GM18498 (cell line): ENCODE results near the gene DNASE1L1.
"Not testable (repeated sequence)": the region's sequence is repeated elsewhere in the genome, so short reads cannot be mapped to it uniquely, and the experiment has no call there.

Experiments
- ATAC-seq: cut with Tn5 transposase; IDR thresholded peaks from one replicate; pipeline ENCODE4 v1.9.1; 2021; ENCODE audit warnings: mild to moderate bottlenecking, moderate library complexity; ENCODE audit not compliant: unreplicated experiment

DNASE1L1 gene

DNA sequence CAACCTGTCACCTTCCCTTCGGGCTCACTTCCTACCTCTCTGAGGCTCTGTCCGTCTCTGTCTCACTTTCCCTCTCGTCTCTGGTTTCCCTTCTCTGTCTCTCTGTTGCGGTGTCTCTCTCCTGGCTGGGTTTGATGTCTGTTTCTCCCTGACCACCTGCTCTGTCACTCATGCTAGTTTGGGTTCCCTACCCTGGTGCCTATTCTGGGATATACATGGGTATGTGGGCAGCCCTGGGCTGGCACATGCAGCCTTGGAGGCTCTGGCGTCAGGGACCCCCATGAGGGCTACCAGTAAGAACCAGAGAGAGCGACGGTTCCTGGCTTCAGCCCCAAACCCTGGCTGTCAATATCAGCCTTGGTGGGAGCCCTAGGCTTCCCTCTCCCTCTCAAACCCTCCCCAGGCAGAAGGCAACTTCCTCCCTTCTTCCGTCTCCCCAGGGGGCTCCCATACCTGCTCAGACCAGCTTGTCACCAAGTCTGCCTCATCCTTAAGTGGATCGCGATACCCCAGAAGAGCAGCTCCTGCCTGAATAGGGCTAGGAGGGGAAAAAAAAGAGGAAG is 314 bp downstream of the DNASE1L1 start:
- no peak for ATAC-seq

DNA sequence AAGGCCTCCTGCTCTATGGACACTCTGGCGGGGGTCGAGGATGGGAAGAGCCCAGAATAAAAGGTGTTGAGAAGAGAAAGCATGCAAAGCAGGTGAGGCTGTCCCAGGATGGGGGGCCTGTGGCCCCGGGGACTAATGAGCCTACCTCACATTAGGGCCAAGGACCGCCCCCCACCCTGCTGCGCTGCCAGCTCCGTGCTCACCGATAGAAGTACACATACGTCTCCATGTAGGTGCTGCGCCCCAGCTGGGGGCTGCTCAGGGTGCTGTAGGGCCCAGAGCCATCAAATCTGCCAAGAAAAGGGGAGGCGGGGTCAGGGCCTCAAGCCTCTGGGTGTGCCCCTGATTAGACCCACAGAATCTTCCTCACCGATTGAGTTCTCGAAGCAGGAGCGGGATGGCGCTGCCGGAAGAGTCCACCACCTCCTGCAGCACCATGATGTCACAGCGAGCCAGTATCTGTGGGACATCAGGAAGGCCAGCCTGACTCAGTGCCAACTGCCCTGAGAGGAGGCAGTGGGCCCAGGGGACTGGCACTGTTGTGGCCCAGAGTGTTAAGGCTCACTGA is 4.3 kb downstream of the DNASE1L1 start:
- no peak for ATAC-seq

DNA sequence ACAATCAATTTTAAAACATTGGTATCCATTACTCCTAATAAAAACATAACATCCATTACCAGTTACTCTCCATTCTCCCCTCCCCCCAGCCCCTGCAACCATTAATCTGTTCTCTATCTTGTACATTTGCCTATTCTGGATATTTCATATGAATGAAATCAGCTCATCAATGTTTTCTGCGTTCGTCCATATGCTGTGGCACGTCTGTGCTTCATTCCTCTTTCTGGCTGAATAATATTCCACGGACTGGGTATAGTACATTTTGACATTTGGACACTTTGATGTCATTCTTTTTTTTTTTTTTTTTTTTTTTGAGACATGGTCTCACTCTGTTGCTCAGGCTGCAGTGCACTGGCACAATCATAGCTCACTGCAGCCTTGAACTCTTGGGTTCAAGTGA is 5.2 kb downstream of the DNASE1L1 start:
- no peak for ATAC-seq

DNA sequence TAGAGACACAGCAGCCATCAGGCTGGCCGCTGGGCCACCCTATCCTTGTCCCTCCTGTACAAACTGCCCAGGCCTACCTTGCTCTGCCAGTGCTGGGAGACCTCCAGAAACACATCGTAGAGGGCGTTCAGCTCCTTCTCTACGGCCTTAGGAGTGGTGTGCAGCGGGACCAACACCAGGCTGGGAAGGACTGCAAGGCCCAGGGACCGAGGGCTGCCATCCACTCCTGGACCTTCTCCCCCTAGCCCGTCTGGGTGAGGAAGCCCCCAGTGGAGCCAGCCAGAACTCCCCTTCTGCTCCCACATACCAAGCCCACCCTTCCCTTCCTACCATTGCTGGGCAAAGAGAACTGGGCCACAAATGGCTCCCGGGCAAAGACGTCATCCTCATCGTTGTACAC is 5.9 kb downstream of the DNASE1L1 start:
- no peak for ATAC-seq

DNA sequence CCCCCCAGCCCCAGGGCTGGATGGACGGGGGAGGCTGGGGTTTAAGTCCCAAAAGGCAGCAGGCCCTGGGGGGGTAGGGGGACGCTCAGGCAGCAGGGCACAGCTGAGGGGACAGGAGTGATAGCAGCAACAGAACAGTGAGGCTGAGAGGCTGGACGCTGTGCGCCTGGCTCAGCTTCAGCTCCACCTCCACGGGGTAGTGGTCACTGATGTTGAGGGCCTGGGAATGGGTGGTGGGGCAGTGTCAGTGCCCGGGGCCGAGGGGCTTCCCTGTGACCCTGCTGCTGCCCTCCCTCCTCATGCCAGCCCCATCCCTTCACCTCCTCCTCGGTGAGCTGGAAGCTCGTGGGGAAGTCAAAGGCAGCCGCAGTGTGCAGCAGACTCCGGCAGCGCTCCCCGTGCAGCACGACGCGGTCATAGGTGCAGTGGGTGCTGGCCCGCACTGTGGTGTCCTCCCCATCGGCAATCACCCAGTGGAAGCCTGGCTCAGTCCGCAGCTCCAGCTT is 6.4 kb downstream of the DNASE1L1 start:
- ATAC-seq: no peak

GRCh38 chrX:154401918-154402621 is 7.0 kb downstream of the DNASE1L1 start:
- no peak for ATAC-seq

GRCh38 chrX:154401045-154401799 is 7.8 kb downstream of the DNASE1L1 start:
- ATAC-seq: no peak

GRCh38 chrX:154400369-154400817 is 8.7 kb downstream of the DNASE1L1 start:
- not testable (repeated sequence) for ATAC-seq

DNA sequence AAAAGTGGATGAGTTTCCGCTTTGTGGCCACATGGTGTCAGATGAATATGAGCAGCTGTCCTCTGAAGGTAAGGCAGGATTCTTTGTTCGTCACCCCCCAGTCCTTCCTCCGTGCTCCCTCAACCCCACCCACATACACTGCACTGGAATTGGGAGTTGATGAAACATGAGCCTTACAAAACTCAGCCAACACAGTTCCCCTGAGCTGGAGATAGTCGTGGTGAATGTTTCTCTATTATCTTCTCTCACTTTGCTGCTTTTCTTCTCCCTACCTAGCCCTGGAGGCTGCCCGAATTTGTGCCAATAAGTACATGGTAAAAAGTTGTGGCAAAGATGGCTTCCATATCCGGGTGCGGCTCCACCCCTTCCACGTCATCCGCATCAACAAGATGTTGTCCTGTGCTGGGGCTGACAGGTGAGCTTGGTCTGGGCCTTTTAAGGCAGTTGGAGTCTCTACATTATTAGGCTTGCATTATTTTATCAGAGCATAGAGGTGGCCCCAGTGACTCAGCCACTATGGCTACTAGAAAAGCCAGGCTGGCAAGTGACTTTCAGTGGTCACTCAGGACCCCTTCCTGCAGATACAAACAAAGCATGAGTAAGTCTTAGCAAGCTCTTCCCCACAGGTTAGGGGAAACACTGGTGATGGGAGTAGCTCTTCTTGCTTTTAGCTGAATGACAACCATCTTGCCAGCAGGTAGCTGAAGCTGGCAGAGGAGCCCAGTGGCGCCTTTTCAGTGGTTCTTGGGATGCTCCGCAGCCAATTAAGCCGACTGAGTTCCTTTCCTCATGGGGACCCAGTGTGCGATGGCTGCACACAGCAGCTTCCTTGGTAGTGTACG is 9.3 kb downstream of the DNASE1L1 start:
- ATAC-seq: no peak

DNA sequence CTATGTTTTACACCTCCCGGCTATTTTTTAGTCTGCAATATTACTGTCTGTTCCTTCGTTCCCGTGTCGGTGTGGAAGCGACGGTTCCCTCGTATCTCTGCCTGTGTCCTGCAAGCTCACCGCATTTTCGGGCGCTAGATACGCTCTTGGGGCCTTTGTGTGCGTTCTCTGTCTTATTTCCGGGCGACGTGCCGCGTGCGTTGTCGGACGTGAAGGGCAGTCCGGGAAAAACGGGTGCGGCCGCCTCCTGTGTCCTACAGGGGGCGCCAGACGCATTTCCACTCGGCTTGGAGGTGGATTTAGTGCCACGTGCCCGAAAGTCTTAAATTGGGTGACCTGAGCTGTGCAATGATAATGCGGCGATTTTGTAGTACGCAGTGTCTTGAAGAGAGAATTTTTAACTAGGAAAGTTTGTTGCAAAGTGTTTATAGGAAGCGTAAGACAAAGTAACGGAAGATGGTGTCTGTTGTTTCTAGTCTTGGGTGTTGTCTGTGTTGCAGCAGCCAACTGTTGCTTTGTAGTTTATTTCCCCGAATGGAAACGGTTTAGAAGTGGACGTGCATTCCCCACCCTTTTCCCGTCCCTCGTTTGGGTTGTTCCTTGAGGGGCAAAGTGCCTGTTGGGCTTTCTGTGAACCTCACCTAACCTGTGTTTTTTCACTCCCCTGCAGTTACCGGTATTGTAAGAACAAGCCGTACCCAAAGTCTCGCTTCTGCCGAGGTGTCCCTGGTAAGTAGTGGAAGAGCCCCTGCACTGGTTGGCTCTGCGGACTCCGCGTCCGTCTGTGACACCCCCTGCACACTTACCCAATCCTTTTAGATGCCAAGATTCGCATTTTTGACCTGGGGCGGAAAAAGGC is 10.2 kb downstream of the DNASE1L1 start:
- ATAC-seq: peak; percentile 30

- peak; percentile 81 for ATAC-seq
These were observed 11.0 kb downstream of the DNASE1L1 start, which contains the start of gene RPL10 for GRCh38 chrX:154397888-154398667. Gene RPL10 (plus strand): TSS chrX:154398377. CDS start chrX:154398520, 143 bp downstream.

DNA sequence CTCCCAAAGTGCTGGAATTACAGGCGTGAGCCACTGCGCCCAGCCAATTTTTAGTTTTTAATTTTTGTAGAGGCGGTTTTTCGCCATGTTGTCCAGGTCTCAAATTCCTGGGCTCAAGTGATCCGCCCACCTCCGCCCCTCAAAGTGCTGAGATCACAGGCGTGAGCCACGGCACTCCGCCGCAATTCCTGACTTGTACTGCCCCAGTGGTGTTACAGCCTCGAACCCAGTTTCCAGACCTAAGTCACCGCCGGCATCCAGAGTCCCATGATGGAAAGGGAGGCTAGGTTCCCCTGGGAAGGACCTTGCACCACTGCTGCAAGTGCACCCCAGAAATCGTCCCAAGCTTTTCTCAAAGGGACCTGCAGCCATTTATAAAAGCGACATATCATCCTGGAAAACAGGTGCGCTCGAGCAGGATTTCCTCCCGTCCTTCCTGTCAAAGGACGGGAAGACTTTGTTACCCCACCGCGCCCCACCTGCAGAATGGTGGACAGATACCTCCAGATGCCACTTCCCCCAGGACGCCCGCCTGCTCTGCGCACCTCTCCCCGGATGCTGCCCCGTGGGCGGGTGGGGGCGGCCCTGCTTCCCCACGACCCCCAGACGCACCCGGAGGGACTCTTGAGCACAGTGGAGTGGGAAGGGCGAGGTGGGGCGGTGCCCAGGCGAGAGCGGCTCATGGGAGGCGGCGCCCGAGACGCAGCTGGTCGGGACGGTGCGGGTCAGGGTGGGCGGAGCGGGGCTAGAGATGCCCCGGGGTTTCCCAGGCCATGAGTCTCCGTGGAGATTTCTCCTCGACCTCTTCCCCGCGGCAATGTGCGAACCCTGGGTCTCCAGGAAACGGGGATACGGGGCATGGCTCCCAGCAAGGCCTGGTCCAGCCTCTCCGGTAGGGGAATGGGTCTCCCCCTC is 11.8 kb downstream of the DNASE1L1 start:
- peak; percentile 55 for ATAC-seq

DNA sequence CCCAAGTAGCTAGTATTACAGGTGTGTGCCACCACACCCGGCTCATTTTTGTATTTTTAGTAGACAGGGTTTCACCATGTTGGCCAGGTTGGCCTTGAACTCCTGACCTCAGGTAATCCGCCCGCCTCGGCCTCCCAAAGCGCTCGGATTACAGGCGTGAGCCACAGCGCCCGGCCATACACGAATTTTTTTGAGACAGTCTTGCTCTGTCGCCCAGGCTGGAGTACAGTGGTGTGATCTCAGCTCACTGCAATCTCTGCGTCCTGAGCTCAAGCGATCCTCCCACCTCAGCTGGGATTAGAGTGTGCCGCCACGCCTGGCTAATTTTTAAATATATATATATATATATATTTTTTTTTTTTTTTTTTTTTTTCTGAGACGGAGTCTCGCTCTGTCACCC is 12.7 kb downstream of the DNASE1L1 start:
- ATAC-seq: not testable (repeated sequence)

DNA sequence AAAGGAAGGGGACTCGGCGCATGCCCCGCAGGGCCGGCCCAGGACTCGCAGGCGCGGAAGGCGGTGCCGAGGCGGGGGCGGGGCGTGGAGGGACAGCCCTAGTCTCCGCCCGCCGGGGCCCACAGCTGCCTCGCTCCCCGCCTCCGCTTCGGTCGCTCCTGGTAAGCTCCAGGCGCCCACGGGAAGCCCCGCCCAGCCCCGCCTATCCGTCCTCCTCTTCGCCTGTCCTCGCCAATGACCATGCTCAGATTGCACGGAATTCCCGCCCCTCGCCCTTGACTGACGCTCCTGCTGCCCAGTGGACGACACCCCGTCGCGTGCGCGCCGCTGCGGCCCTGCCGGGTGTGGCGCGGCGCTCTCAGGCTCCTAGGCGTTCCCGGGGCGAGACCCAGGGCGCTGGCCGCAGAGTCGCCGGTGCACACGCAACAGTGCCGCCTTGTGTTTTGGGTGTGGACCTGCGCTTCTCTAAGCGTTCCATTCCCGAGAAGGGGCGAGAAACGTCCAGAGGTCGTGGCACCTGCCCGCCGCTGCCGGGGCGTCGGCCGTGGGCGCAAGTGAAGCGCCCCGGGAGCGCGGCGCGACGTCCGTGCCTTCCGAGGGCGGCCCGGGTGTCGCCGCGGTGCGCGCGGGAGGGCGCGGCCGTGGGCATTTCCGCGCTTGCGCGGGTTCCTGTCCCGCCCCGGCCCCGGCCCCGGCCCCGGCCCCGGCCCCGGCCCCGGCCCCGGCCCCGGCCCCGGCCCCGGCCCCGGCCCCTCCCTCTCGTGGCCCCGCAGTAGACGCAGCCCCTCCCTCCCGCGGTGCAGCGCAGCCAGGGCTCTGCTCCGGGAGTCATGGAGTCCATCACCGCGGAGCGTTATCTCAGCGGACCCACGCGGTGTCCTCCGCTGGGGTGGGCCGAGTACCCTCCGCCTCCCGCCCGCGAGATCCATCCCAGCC is 19.0 kb downstream of the DNASE1L1 start:
- peak; percentile 74 for ATAC-seq

DNA sequence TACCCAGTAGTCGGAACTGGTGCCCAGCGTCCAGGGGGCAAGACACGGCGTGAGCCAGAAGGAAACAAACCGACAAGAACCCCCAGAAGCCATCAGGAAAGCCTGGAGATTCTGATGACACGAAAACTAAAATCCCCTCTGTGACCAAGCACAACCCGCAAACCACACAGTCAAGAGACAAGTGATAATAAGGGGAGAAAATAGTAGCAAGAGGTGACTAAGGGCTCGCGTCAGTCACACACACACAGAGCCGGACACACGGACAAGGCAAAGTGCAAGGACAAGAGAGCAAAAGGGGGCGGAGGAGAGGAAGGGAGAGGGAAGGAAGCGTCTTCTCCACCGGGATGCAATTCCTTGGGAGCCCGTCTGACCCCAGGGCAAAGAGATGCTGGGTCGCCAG is 20.4 kb downstream of the DNASE1L1 start:
- peak; percentile 17 for ATAC-seq

GRCh38 chrX:154388094-154388493 is 21.0 kb downstream of the DNASE1L1 start:
- peak; percentile 24 for ATAC-seq
